Left colon (tissue), 2 donors: Measurements from ENCODE around the gene TIAM2. TPM values are rescaled to one million over a fixed set of nuclear protein-coding genes. Genes with fewer than 3 reads are reported as not detected.
"Not testable (repeated sequence)": the region's sequence is repeated elsewhere in the genome, so short reads cannot be mapped to it uniquely, and the experiment has no call there.

Experiments
- ATAC-seq: fragments of 200-7000 bp; cut with Tn5 transposase; one replicate; pipeline ENCODE4 v1.9.1; 2020; ENCODE audit warnings: mild to moderate bottlenecking, moderate library complexity
- DNase-seq, 2 donors: peaks; one replicate each; pipeline ENCODE4 v3.0.0-alpha.2; 2020
- intact Hi-C, 2 donors: fragments of 100-400 bp; cut with DNase I in 1 of 2; cut with micrococcal nuclease in 1 of 2; formaldehyde crosslinking; loops; one replicate each; pipeline versions ENCODE4 v1.11.2 to v1.14.0; 2022; cut with DNase I, micrococcal nuclease
- total RNA-seq, 2 donors: library from RNA; stranded (reverse); fragmentation: NEBNext Ultra II Directional; extraction: Animal tissue kit (Norgen Biotek cat#: 25700); gene quantifications; one replicate each; pipeline ENCODE4 v1.2.1, GENCODE V29; 2021
- donor health status: DM: no; HTN: no; CAD: no.
- donor health status: DM: yes; HTN: yes; CAD: no.

Gene TIAM2
- total RNA-seq, 2 donors from 2014 or later: 5.9 to 6.2 TPM

DNA sequence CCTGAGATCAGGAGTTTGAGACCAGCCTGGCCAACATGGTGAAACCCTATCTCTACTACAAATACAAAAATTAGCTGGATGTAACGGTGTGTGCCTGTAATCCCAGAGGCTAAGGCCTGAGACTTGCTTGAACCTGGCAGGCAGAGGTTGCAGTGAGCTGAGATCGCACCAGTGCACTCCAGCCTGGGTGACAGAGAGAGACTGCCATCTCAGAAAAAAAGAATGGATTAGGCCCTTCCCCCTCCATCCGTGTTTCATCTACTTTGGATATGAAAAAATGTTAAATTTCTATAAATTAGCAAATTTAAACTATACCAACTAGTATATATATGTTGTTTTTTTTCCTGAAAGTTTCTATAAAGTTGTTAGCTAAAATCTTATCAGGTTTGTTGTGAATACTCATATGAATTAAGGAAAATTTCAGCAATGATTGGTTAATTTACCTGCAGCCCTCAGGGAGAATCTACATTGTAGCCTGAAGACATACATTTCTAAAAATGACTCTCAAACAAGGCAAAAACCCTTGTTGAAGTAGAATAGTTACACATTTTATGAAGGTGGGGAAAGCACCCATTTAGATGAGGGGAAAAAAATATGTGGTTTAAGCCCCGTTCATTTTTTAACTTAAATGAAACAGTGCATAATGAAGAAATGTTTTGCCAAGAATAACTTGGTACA lies 120.9 kb downstream of the TIAM2 start:
- DNase-seq: no peak
- ATAC-seq: no peak

DNA sequence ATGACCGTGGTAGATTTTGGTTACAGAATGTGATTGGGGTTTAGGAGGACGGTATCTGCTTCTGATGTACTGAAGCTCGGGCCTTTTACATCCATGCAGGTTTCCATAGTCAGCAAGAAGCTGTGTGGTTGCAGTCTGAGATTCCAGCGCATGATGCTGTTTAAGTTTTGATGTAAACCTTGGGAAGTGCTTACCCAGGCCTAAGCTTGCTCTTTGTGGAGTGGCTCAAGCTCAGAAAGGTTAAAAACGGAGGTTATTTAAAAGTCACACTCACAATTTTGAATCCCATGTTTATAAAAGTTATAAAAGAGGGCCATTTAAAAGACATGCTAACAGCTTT lies 121.4 kb downstream of the TIAM2 start:
- intact Hi-C loops: no loop called here
- ATAC-seq (no peak), DNase-seq (no peak)

More for the DNA sequence above, 120.9 kb downstream of the TIAM2 start:
- intact Hi-C loops: no loop called here

DNA sequence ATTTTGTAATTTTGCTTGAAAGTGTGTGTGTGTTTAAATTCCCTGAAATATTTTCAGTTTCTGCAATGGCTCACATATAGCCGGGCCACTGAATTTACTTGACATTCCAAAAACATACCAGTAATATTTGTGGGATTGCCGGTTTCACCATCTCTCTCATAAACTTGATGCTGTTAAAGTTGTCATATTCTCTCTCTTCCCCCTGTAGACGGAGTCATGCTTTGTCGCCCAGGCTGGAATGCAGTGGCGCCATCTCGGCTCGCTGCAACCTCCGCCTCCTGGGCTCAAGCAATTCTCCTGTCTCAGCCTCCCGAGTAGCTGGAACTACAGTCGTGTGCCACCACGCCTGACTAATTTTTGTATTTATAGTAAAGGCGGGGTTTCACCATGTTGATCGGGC lies 122.1 kb downstream of the TIAM2 start:
- DNase-seq (no peak), ATAC-seq (no peak)
- intact Hi-C loops: no loop called here

DNA sequence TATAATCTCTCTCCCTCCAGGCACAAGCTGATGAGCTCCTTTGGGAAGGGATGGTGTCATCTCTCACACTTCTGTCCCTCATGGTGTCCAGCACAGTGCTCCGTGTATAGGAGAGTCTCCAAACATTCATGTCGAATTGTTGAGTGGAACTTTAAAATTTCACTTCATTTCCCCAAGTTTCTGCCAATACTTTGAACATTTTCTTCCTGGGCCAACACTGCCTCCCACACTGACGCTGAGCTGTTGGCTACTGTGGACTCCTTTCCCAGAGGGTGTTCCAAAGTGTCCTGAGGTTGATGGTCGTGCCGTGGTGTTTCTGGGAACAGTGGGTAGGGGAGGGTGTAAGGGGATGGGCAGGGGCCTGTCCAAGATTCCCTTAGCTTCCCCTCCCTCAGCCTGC lies 122.7 kb downstream of the TIAM2 start:
- intact Hi-C loops: no loop called here
- no peak for DNase-seq
- no peak for ATAC-seq

DNA sequence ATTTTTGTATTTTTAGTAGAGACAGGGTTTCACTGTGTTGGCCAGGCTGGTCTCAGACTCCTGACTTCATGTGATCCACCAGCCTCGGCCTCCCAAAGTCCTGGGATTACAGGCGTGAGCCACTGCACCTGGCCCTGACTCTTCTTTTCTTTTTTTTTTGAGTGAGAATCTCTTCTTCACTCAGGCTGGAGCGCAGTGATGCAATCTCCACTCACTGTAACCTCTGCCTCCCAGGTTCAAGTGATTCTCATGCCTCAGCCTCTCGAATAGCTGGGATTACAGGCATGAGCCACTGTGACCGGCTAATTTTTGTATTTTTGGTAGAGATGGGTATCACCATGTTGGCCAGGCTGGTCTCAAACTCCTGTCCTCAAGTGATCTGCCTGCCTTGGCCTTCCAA lies 124.1 kb downstream of the TIAM2 start:
- intact Hi-C loops, ATAC-seq: not testable (repeated sequence)

DNA sequence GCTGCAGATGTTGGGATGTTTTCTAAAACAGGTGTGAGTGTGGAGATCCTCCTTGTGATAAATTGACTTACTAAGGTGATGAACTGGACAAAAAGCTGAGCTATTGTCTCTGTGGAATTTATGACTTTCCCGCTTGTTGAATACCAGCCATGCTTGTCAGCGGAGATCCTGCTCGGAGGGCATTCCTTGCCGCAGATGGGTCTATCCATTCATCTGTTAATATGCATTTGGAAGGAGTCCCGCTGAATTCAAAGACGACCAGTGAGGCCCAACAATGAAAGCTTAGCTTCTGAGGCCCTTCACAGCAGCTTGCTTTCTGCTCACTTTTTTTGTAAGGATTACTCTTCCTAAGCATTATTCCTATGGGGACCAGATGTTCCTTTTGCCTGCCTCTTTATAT lies 124.9 kb downstream of the TIAM2 start:
- no peak for ATAC-seq
- no peak for DNase-seq
- intact Hi-C loops: no loop called here

More for the DNA sequence above, 124.1 kb downstream of the TIAM2 start:
- DNase-seq: not testable (repeated sequence)

DNA sequence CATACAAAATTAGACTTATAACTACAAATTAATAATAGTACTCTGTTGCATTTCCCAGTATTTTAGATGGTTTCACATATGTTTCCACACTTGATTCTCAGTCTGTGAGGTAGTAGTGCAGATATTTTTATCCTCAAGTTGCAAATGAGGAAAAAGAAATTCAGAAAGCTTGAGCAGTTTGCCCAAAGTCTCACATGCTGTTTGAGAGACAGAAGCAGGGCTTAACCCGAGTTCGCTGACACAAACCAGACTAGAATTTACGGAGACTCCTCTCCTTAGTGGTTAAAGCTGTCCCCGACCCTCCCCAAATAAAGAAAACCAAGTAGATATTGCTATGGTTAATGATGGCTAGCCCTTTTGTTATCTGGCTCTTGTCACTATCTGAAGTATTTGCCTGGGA lies 126.2 kb downstream of the TIAM2 start:
- no peak for ATAC-seq
- DNase-seq: no peak
- intact Hi-C loops: no loop called here

DNA sequence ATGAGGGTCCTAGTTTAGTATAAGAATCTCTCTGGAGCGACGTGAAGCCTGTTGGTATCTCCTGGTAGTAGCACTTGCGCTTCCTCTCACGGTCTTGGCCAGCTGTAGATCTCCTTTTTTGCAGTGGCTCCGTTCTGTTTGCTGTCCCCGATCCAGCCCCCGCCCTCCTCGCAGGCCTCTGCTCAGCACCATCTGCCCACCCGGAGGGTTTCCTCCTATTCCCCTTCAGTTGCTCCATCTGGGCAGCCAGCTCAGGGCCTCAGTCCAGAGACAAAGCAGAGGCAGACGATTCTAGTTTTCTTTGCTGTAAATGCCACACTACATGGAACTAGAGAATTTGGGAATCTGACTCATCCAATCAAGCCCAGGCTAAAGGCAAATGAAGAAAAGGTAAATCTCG lies 126.6 kb downstream of the TIAM2 start:
- intact Hi-C loops: no loop called here
- no peak for DNase-seq
- ATAC-seq: no peak

DNA sequence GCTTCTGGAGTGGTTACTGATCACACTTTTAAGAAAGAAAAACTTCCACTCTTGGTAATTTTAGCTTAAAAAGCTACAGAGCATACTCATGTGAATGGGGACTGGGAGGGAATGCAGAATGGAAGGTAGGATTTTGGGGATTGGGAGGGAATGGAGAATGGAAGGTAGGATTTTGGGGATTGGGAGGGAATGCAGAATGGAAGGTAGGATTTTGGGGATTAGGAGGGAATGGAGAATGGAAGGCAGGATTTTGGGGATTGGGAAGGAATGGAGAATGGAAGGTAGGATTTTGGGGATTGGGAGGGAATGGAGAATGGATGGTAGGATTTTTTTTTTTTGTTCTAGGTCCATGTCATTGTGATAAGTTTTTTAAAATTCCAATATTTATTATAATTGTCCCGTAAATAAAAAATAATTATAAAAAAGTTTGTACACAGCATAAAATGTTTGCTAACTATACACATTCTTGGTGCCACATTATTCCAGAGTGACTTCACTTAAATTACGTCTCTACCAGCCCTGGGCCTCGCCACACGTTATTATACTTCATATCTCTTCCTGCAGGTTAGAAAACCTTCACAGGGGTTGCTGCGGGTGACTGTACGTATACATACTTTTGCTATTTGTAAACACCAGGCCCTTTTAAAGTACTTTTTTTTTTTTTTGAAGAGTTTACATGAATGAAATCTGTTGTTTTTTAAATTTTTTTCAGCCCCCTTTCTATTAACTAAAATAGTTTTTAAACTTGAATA lies 127.3 kb downstream of the TIAM2 start:
- ATAC-seq (no peak), DNase-seq (no peak)
- intact Hi-C loops: no loop called here

DNA sequence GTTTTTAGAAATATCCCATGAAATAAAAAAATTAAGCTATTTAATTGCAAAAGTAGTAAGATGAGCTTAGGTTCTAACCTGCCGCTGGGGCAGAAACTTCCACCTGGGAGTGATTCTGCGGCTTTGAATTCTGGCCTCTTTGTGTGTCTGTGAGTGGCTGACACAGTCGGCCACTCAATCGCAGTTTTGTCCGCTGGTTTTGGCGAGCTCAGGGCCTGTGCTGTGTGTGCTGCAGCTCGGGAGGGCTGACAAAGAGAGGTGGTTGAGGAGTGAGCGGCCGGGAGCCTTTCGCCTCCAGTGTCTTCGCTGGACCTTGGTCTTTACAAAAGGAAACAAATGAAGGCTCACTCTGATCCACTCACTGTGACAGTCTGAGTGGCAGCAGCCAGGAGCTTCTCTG lies 128.4 kb downstream of the TIAM2 start:
- intact Hi-C loops: no loop called here
- ATAC-seq (no peak), DNase-seq (no peak)

DNA sequence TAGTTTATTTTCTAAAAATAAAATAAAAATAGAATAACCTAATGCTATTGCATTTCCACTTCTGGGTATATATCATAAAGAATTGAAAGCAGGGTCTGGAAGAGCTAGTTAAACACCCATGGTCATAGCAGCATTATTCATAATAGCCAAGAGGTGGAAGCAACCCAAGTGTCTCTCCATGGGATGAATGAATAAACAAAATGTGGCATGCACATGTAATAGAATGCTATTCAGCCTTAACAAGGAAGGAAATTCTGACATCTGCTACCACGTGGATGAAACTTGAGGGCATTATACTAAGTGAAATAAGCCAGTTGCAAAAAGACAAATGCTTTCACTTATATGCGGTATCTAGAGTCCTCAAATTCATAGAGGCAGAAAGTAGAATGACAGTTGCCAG lies 130.8 kb downstream of the TIAM2 start:
- intact Hi-C loops: no loop called here
- ATAC-seq: no peak

DNA sequence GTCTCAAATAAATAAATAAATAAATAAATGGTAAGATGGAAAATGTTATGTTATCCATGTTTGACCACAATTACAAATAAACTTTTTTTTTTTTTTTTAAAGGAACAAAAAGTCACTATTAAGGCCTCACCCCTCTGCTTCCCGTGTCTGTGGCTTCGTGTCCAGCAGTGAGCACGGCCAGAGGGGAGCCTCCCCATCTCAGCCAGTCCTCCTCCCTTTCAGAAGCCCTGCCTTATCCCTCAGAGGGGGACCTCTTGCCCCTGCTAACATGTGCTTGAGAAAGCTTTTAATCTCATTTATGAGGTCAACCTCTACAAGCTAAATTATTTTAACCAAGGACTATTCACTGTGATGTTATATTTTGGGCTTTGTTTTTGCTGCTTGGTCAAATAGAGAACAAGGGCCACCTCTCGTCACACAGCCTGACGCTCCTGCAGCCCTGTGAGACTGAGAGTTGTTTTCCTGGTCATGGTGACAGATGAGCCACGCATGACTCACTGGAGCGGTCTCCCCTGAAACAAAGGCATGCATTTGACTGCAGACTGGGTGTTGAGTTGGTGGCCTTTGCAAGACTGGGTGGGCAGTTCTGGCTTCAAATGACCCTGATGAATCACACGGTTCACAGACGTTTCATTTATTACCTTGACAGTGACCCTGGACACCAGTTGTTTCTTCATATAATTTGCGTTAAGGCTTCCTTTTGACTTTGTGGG lies 131.8 kb downstream of the TIAM2 start:
- no peak for ATAC-seq
- no peak for DNase-seq

More for the DNA sequence above, 130.8 kb downstream of the TIAM2 start:
- no peak for DNase-seq

DNA sequence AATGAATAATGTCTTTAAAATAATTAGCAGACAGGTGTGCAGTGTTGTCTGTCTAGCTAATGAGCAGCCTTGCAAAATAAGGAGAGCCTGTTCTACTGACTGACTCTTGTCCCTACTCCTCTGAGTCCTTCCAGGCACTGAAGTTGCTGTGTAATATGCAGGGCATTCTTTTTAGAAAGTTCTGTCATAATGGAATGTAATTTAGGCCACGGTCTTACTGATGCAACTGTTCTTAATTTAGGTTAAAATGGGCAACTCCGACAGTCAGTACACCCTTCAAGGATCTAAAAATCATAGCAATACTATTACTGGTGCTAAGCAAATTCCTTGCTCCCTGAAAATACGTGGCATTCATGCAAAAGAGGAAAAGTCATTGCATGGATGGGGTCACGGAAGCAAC lies 133.9 kb downstream of the TIAM2 start:
- ATAC-seq: no peak
- intact Hi-C loops: no loop called here
- no peak for DNase-seq

More for the DNA sequence above, 131.8 kb downstream of the TIAM2 start:
- intact Hi-C loops: no loop called here

DNA sequence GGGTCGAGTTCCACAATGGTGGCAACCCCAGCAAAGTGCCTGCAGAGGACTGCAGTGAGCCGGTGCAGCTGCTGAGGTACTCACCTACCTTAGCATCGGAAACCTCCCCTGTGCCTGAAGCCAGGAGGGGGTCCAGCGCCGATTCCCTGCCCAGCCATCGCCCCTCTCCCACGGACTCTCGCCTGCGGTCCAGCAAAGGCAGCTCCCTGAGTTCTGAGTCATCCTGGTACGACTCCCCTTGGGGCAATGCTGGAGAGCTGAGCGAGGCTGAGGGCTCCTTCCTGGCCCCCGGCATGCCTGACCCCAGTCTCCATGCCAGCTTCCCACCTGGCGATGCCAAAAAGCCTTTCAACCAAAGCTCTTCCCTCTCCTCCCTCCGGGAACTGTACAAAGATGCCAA lies 134.6 kb downstream of the TIAM2 start:
- ATAC-seq: no peak
- no peak for DNase-seq
- intact Hi-C loops: no loop called here

DNA sequence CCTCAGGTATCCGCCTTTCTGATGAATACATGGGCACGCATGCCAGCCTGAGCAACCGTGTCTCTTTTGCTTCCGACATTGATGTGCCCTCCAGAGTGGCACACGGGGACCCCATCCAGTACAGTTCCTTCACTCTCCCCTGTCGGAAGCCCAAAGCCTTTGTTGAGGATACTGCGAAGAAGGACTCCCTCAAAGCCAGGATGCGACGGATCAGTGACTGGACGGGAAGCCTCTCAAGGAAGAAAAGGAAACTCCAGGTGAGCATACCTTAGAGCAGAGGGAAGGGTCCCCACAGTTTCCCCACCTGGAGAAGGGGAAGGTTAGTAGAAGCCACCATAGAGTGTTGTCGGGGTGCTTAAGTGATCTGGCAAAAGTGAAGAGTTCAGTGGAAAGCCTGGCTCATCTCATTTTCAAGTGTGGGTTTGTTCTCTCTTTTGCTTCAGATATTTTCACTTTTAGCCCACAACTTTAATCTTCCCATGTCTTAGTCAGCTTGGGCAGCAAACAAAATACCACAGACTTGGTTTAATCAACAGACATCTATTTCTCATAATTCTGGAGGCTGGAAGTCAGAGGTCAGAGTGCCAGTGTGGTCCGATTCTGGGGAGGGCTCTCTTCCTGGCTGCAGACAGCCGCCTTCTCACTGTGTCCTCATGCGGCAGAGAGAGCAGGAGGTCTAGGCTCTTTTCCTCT lies 135.2 kb downstream of the TIAM2 start:
- ATAC-seq (no peak), DNase-seq (no peak)
- intact Hi-C loops: no loop called here

DNA sequence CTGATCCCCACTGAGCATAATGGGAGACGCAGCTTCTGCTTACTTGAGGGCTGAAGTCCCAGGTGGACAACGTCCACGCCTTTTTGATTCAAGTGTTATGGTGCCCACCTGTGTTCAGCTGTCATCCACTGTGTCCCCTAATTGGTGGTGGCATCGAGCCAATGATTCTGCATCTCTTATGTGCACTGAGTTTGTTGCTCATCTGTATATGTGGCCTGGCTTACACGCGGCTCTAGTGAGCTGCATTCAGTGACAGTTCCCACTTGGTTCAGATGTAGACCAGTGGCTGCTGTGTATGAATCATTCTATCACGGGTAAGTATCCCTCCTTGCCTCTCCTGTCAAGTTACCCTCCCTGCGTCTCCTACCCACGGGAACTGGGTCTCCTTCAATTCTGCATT lies 137.5 kb downstream of the TIAM2 start:
- no peak for ATAC-seq
- no peak for DNase-seq
- intact Hi-C loops: no loop called here

DNA sequence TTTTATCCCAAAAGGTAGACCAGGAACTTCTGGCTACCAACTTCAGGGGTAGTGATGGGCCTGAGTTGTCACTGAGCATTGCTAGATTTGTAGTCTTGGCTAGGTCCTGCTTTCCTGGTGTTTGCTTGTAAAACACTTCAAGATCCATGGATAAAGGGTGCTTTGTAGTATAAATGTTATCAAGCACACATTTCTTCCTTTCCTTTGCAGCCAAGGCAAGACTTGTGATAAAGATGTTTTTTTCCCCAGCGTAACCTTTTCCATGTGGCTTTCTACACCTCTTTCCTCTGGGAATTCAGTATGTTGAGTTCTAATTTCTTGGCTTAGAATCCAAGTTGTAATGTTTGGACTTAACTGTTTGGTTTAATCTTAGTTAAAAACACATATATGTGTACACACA lies 145.9 kb downstream of the TIAM2 start:
- no peak for DNase-seq
- intact Hi-C loops: no loop called here
- no peak for ATAC-seq

DNA sequence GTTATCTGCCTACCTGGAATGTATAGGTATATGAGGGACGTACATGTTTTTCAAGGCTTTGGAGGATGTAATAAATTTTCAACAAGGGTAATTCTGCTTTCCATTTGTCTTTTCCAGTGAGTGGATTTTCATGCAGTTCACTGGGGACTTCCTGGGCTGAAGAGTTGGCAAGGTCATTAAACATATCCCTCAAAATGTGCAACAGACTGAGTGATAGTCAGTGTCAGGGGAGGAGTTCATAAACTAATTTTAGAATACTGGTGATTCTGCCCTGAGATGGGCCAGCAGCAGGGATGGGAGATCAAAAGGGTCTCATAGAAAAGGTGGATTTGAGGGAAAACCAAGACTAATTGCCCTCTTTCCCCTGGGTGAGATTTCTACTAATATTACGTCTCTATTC lies 146.4 kb downstream of the TIAM2 start:
- intact Hi-C loops: no loop called here
- ATAC-seq: no peak

DNA sequence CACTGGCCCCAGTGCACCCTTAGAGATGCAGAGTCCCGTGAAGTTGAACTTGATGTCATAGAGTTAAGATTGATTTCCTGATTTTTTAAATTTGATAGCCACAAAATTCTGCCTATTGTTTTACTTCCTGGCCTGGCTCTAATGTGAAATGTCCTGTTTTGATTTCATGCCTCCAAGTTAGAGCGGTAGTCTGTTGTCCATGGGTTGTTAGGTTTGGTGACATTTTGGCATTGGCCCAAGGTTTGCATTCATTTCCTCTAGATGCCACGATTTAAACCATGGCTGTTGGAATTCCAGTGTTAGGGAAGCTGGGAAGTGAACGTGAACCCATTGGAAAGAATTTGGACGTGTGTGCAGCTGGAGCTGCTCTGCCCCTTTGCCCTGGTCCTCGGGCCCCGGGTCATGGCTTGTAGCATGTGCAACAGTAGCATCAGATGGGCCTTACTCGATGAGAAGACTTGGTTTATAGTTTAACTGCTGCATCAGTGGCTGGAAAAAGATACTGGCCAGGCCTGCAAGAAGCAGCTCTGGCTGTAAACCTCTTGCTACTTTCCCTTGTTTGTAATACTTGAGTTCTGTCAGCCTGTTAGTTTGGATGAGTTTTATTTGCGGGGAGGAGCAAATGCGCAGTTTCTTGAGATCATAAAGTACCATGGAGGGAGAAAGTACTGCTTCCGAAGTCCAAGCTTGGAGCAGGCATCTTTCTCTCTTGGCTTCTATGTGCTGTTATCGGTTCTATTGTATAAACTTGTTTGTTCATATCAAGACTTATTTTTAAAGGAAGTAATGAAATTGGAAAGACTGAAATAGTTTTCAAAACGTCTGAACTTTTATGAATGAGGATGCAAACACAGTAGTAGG lies 147.3 kb downstream of the TIAM2 start:
- DNase-seq: no peak
- no peak for ATAC-seq
- intact Hi-C loops: no loop called here

More for the DNA sequence above, 146.4 kb downstream of the TIAM2 start:
- no peak for DNase-seq
